RPMI8226 (cell line): Measurements from ENCODE around the gene RBMS3.
"Not testable (repeated sequence)": the region's sequence is repeated elsewhere in the genome, so short reads cannot be mapped to it uniquely, and the experiment has no call there.

Experiments used
- DNase-seq: peaks from one replicate; pipeline ENCODE4 v3.0.0-alpha.2; 2015

Gene RBMS3

DNA sequence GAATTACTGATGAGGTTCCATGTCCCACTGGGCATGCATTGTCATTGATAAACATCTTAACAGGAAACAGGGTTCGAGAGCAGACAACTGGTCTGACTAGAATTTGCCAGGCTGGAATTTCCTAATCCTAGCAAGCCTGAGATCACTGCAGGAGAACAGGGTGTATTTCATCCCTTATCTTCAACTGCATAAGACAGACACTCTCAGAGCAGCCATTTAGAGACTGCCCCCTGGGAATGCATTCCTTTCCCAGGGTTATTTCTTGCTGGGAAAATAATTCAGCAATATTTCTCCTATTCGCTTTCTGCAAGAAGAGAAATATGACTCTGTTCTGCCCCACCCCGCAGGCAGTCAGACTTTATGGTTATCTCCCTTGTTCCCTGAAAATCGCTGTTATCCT is 113.1 kb downstream of the RBMS3 start:
- DNase-seq: not testable (repeated sequence)

DNA sequence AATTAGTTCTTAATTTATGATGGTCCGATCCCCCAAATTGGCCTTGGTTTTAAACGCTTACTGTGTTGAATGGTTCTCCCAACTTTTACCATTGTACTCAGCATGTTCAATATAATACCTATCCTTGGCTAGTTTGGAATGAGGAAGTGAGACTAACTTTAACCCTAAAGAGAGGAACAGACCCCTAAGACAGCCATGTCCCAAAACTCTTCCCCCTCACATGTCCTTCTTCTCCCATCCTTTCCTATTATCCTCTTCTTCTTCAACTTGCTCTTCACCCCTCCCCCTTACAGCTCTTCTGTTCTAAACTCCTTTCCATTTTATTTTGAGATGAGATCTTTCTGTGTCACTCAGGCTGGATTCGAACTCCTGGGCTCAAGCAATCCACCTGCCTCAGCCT is 116.5 kb downstream of the RBMS3 start:
- DNase-seq: no peak

GRCh38 chr3:29398787-29399186 is 117.9 kb downstream of the RBMS3 start:
- no peak for DNase-seq

DNA sequence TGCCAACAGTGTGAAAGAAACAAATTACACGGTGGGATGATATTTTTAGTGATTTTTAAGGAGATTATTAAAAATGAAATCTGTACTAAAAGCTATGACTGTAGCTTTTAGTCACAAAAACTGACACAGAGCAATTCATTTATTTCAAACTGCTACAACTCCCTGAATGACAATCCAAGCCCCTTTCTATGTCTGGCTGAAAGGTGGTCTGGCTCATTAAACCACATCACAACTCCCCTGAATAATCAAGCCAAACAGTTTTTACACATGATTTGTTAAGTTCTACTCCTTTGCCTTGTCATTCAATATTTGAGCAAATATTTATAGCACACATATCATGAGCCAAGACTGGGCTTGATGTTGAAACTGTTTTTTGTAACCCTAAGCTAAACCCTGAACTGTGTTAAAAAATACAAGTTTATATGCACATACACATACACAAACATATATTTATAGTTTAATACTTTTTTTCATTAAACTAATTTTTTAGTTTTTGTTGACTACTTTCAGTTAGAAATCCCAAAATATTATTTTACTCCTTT is 125.5 kb downstream of the RBMS3 start:
- no peak for DNase-seq

DNA sequence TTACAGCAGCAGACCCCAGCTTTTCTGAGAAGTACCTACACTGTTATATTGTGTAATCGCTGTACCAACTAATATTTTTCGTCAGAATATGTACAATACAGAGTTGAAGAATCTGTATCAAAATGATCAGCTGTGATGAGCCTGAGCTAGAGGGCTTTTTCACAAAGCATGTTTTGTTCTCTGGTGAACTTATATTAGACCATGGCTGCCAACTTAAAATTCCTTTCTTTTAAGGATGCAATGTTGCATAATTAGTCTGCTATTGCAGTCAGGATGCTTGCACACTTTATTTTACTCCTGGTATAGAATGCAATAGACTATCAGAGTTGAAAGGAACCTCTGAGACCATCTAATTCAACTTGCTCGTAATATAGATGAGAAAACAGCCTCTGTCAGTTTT is 127.8 kb downstream of the RBMS3 start:
- DNase-seq: no peak

DNA sequence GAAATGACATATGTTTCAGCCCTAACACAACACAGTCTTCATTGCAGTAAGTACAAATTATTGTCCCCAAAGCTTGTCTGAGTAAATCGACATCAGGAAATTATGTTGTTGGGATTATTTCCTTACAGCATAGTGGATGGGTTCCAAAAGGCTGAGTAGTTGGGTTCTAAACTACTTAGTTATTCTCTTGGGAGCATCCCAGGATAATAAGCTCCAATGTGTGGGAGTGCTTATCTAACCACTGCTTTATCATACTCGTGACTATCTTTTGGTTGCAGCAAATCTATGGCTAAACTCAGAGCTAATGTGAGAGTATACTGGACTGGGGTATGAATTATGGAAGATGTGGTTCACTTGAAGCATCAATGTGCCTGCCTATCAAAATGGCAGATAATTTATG is 128.5 kb downstream of the RBMS3 start:
- DNase-seq: no peak

GRCh38 chr3:29410220-29410619 is 129.3 kb downstream of the RBMS3 start:
- peak; percentile 69 for DNase-seq

DNA sequence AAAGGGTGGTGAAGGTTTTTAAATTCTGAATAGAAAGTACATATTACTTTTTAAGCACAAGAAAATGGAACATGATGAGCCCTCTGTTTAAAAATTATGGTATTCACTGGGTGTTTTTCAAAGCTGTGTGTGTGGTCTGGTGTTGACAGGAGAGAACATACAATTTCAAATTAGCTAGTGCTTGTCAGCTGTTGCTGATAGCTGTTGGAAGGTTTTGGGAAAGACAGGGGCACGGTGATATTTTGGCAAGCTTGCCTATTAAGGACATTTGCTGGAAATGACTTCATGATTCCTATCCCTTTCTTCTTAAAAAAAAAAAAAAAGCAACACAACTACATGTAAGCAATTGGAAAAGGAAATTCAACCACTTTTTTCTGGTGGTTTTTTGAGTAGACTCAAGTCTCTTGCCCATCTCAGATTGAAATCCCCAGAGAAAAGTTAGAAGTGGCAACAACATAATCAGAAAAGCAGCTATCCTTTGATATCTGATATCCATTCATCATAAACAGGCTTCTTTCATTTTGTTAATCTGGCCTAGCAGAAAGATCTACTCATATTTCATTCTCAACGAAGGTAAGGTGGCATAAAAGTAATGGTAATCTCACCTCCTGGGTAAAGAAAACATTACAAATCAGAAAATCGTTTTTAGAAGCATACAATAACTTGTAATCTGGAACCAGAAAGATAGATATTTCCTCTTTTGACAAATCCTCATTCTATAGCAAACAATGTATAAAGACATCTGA is 130.0 kb downstream of the RBMS3 start:
- no peak for DNase-seq

DNA sequence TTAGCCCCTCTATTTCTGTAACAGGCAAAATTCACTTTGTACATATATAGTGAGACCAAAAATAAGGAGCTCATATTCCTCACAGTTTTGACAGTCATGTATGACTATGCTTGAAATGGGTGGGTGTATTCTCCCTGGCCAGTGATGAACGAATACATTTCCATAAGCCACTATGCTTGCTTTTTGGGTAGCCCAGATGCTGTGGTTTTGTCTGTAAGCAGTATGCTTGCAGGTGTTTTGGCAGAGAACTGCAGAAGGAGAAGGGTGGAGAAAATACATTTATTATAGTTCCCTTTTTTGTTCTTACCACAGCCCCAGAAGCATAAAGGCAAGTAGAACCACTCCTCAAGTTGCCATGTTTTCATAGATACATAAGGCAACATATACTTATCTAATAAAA is 131.2 kb downstream of the RBMS3 start:
- DNase-seq: peak; percentile 87

- no peak for DNase-seq
Observed at GRCh38 chr3:29414468-29415224, 133.8 kb downstream of the RBMS3 start.

DNA sequence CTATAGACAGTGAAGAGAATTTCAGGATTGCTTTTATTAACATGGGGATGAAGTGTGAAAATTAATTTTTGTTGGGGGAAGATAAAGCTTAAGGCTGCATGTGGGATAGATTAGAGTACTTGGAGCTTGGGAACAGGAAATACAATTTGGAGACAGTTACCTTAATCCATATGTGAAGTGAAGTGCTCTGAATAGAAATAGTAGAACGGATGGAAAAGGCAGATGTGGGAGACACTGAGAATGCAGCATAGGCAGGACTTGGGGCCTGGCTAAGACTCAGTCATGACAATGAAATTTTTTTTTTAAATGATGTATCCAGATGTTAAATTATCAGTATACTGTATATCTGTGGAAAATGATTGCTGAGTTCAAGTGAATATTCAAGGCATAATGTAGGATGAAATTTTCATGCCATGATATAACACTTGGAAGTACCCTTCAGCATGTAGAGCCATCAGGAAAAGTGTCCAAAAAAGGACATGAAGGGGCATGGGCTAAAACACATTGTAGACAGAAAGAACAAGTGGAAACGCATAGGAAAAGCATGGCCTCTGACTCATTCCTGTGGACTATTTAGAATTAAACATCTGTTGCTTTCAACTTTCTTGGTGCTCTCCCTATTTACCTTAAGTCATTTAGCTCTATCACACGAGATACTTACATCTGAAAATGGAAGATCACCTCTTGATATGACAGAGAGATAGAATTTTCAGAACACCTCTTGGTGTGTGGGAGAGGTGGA is 134.8 kb downstream of the RBMS3 start:
- no peak for DNase-seq

- DNase-seq: no peak
Observed at GRCh38 chr3:29416514-29416913, 135.6 kb downstream of the RBMS3 start.

- DNase-seq: no peak
Observed at GRCh38 chr3:29420106-29420505, 139.2 kb downstream of the RBMS3 start.

DNA sequence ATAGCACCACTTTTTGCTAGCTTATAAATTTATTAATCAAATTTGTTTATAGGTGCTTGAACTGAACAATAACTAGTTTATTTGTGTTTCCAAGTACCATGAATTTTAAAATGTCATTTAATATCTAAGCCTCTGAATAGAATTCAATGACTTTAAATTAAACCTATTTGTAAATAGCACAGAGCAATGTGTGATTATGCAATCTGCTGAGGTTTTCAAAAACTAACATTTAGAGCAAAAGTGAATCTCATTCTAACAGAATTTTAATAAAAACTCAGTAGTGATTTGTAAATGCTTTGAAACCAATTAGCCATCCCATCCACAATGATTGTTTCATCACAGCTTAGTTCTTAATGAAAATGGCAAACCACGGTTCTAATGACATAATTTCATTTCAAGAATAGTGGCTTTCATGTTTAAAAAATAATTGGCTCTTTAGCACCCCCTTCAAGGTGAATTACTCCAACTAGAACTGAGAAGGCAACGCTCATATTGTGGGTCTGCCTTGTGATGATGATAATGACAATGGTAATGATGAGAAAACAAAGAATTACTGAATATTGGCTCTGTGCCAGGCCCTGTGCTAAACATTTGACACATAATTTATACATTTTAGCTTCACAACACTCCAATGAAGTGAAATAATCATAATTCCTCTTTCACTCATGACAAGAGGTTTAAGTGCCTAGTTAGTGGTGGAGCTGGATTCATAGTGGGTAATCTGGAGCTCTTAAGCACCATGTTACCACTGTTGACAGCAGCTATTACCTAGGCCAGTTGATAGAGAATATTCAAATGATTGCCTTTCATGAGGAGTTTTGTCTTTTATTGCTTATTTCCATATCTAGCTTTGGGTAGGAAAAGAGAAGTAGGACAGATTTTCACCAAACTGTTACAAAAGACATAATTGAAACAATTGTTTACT is 145.7 kb downstream of the RBMS3 start:
- DNase-seq: no peak

- DNase-seq: no peak
Observed at GRCh38 chr3:29427266-29428103, 146.6 kb downstream of the RBMS3 start.

DNA sequence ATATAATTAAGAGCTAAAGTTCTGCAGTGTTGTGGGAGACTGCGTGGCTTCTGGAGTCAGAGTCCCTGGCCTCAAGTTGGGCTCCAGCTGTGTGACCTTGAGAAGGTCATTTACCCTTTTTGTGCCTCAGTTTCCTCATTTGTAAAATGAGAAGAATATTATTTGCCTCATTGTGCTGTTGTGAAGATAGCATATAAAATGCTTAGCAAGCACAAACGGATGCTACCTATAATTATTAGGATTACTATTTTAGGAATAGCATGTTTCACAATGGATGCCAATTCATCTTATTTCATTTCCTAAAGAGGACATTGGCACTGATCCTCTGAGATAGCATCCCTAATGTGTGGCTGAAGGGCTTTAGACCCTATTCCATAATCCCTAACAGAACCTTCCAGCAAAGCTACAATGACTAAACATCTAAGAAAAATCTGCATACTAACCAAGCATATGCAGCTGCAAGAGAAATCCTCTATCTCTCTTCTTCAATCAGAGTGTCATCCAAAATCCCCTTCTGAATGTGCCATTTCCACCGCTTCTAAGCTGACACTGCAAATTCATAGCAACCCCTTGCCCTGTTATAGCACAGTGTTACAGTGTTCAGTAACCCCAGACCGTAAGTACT is 148.3 kb downstream of the RBMS3 start:
- DNase-seq: peak; percentile 32

GRCh38 chr3:29430558-29430971 is 149.7 kb downstream of the RBMS3 start:
- no peak for DNase-seq

GRCh38 chr3:29436612-29437323 is 155.9 kb downstream of the RBMS3 start:
- DNase-seq: no peak

- no peak for DNase-seq
Observed at GRCh38 chr3:29438580-29438979, 157.7 kb downstream of the RBMS3 start.
